ENCODE results near the gene THBS4. TPM values are rescaled to one million over a fixed set of nuclear protein-coding genes. Genes with fewer than 3 reads are reported as not detected.

The THBS4 gene
- total RNA-seq, 1 experiment from 2014 or later: 11.8 TPM

- Mint-ChIP-seq H3K27ac (no peak overlapping the region), H3K9me3 (peaks cover 12% of the 10 kb centered on the region), H3K36me3 (peaks cover 5% of the 10 kb centered on the region; the same call in 1 of the 2 replicates), H3K4me1 (peaks cover 6% of the 10 kb centered on the region), H3K27me3 (ENCODE audit: low read depth) (no peaks in the 10 kb centered on the region; the same call in 1 of the 2 replicates), H3K4me3 (no peak overlapping the region)
- no peak for ATAC-seq
- no peak for DNase-seq (ENCODE audit: low spot score)
- ChIA-PET POLR2A (no interaction called here), CTCF (no interaction called here)
- TF ChIP-seq GRHL2 (CRISPR knock-in tag; IDR thresholded peaks at IDR 0.05; ENCODE audit: insufficient replicate concordance, severe bottlenecking): no peak
- no peak for TF ChIP-seq SMAD3 (CRISPR knock-in tag; IDR thresholded peaks at IDR 0.05; ENCODE audit: borderline replicate concordance)
- TF ChIP-seq ZMAT4 (CRISPR knock-in tag; IDR thresholded peaks at IDR 0.05): no peak
- no peak for TF ChIP-seq CBFB (CRISPR knock-in tag; IDR thresholded peaks at IDR 0.05; ENCODE audit: low read depth)
- TF ChIP-seq ATF6 (CRISPR knock-in tag; IDR thresholded peaks at IDR 0.05): no peak
- no peak for TF ChIP-seq STAT6 (CRISPR knock-in tag; conservative IDR thresholded peaks at IDR 0.05; ENCODE audit: low read depth)
Observed at GRCh38 chr5:80010754-80011392, 24.3 kb upstream of the THBS4 start.

- no peak overlapping the region for H3K27ac Mint-ChIP-seq
- TF ChIP-seq ZNF532 (CRISPR knock-in tag; IDR thresholded peaks at IDR 0.05; ENCODE audit: borderline replicate concordance) (no peak), CREB1 (CRISPR knock-in tag; IDR thresholded peaks at IDR 0.05) (no peak), MYBL2 (CRISPR knock-in tag; IDR thresholded peaks at IDR 0.05) (no peak), TP53 (CRISPR knock-in tag; IDR thresholded peaks at IDR 0.05) (no peak), ZNF219 (CRISPR knock-in tag; IDR thresholded peaks at IDR 0.05; ENCODE audit: borderline replicate concordance) (no peak), AFF4 (CRISPR knock-in tag; IDR thresholded peaks at IDR 0.05; ENCODE audit: borderline replicate concordance) (no peak), FOXJ3 (CRISPR knock-in tag; IDR thresholded peaks at IDR 0.05; ENCODE audit: borderline replicate concordance) (no peak)
- TF ChIP-seq, protein P1, sequence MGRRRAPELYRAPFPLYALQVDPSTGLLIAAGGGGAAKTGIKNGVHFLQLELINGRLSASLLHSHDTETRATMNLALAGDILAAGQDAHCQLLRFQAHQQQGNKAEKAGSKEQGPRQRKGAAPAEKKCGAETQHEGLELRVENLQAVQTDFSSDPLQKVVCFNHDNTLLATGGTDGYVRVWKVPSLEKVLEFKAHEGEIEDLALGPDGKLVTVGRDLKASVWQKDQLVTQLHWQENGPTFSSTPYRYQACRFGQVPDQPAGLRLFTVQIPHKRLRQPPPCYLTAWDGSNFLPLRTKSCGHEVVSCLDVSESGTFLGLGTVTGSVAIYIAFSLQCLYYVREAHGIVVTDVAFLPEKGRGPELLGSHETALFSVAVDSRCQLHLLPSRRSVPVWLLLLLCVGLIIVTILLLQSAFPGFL (CRISPR knock-in tag; IDR thresholded peaks at IDR 0.05; ENCODE audit: borderline replicate concordance): no peak
- no peak for DNase-seq (ENCODE audit: low spot score)
- 0 out of 2 replicates have a peak, but pooled peaks cover 2% of the 10 kb centered on the region for H3K4me1 Mint-ChIP-seq
- H3K9me3 Mint-ChIP-seq: no peaks in the 10 kb centered on the region
- ChIA-PET POLR2A (no interaction called here), CTCF (no interaction called here)
- no peaks in the 10 kb centered on the region for H3K36me3 Mint-ChIP-seq
- ATAC-seq: no peak
- H3K4me3 Mint-ChIP-seq: no peak overlapping the region
- no peaks in the 10 kb centered on the region for H3K27me3 Mint-ChIP-seq (ENCODE audit: low read depth)
Observed at GRCh38 chr5:80025069-80025468, 10.1 kb upstream of the THBS4 start.
